HepG2 (cell line): ENCODE data around the gene MYH9. TPM values are rescaled to one million over a fixed set of nuclear protein-coding genes. Genes with fewer than 3 reads are reported as not detected.
A peak's percentile ranks its signal among the peaks of the same experiment; 100 is the strongest.

Experiments
- AKAP8 ChIP-seq: sonication (generic); formaldehyde crosslinking; IDR thresholded peaks from 2 replicates; pipeline ENCODE4 v1.5.1; 2020; ENCODE audit warnings: mild to moderate bottlenecking, missing genetic modification reagents
- ASH2L ChIP-seq: fragments of 300-600, 200-600 bp; sonication (generic); IDR thresholded peaks from 2 replicates; pipeline ENCODE4 v1.7.0; 2017; ENCODE audit warnings: low read depth, mild to moderate bottlenecking, moderate library complexity, mixed read lengths, low read length; ENCODE audit not compliant: insufficient read length
- ATAD3A ChIP-seq: sonication (generic); formaldehyde crosslinking; IDR thresholded peaks from 2 replicates; pipeline ENCODE4 v1.4.0; 2020; ENCODE audit warnings: missing genetic modification reagents
- DMAP1 ChIP-seq: IDR thresholded peaks from 2 replicates; pipeline ENCODE4 v1.6.1; 2016
- FOXK1 ChIP-seq: sonication (generic); formaldehyde crosslinking; IDR thresholded peaks from 2 replicates; pipeline ENCODE4 v1.4.0; 2020; ENCODE audit warnings: low read depth, missing genetic modification reagents, borderline replicate concordance
- ISX ChIP-seq: sonication (generic); formaldehyde crosslinking; conservative IDR thresholded peaks from 2 replicates; pipeline ENCODE4 v1.5.0; 2020; ENCODE audit warnings: missing genetic modification reagents
- NBN ChIP-seq: fragments of 450-650 bp; conservative IDR thresholded peaks from 2 replicates; pipeline ENCODE4 v1.6.1; 2017
- PHF8 ChIP-seq: sonication (generic); formaldehyde crosslinking; IDR thresholded peaks from 2 replicates; pipeline ENCODE4 v1.5.0; 2020; ENCODE audit warnings: missing genetic modification reagents
- POGZ ChIP-seq: sonication (generic); formaldehyde crosslinking; IDR thresholded peaks from 2 replicates; pipeline ENCODE4 v1.4.0; 2020; ENCODE audit warnings: mild to moderate bottlenecking, missing genetic modification reagents
- REPIN1 ChIP-seq: sonication (generic); formaldehyde crosslinking; IDR thresholded peaks from 2 replicates; pipeline ENCODE4 v1.8.0; 2022; ENCODE audit warnings: missing genetic modification reagents, low read depth, mild to moderate bottlenecking, borderline replicate concordance
- SALL2 ChIP-seq: sonication (generic); formaldehyde crosslinking; IDR thresholded peaks from 2 replicates; pipeline ENCODE4 v1.8.1; 2023; ENCODE audit warnings: mild to moderate bottlenecking, missing genetic modification reagents, inconsistent platforms
- SAP130 ChIP-seq: IDR thresholded peaks from 2 replicates; pipeline ENCODE4 v1.6.1; 2016; ENCODE audit warnings: low read depth
- SIN3B ChIP-seq: fragments of 150-350 bp; IDR thresholded peaks from 2 replicates; pipeline ENCODE4 v1.6.1; 2014; ENCODE audit warnings: low read length
- SMYD3 ChIP-seq: sonication (generic); formaldehyde crosslinking; IDR thresholded peaks from 2 replicates; pipeline ENCODE4 v1.8.1; 2023; ENCODE audit warnings: mild to moderate bottlenecking, missing genetic modification reagents
- SP2 ChIP-seq: sonication (generic); formaldehyde crosslinking; IDR thresholded peaks from 2 replicates; pipeline ENCODE4 v1.5.1; 2020; ENCODE audit warnings: mild to moderate bottlenecking, missing genetic modification reagents
- TEAD3 ChIP-seq: optimal IDR thresholded peaks from 2 replicates; pipeline ENCODE3; 2016; ENCODE audit warnings: borderline replicate concordance
- THAP11 ChIP-seq: IDR thresholded peaks from 2 replicates; pipeline ENCODE4 v1.6.1; 2016; ENCODE audit warnings: missing biosample characterization, missing genetic modification reagents
- ZFP36L2 ChIP-seq: sonication (generic); formaldehyde crosslinking; IDR thresholded peaks from 2 replicates; pipeline ENCODE4 v1.4.0; 2020; ENCODE audit warnings: missing genetic modification reagents
- ZNF12 ChIP-seq: sonication (generic); formaldehyde crosslinking; IDR thresholded peaks from 2 replicates; pipeline ENCODE4 v1.5.0; 2020; ENCODE audit warnings: missing genetic modification reagents
- ZNF333 ChIP-seq: sonication (generic); formaldehyde crosslinking; IDR thresholded peaks from 2 replicates; pipeline ENCODE4 v1.4.0; 2020; ENCODE audit warnings: mild to moderate bottlenecking, missing genetic modification reagents, borderline replicate concordance
- ZNF460 ChIP-seq: sonication (generic); formaldehyde crosslinking; IDR thresholded peaks from 2 replicates; pipeline ENCODE4 v1.5.1; 2020; ENCODE audit warnings: missing genetic modification reagents, mild to moderate bottlenecking, borderline replicate concordance
- ZNF556 ChIP-seq: sonication (generic); formaldehyde crosslinking; IDR thresholded peaks from 2 replicates; pipeline ENCODE4 v1.4.0; 2020; ENCODE audit warnings: mild to moderate bottlenecking, missing genetic modification reagents, borderline replicate concordance
- ZNF652 ChIP-seq: IDR thresholded peaks from 2 replicates; pipeline ENCODE4 v1.6.1; 2016; ENCODE audit warnings: low read depth, borderline replicate concordance
- ZNF674 ChIP-seq: sonication (generic); formaldehyde crosslinking; IDR thresholded peaks from 2 replicates; pipeline ENCODE4 v1.5.0; 2020; ENCODE audit warnings: low read depth, mild to moderate bottlenecking, missing genetic modification reagents
- ZNF850 ChIP-seq: sonication (generic); formaldehyde crosslinking; conservative IDR thresholded peaks from 2 replicates; pipeline ENCODE4 v1.9.0; 2021; ENCODE audit warnings: mild to moderate bottlenecking, missing genetic modification reagents
- polyA plus RNA-seq, 8 experiments: library from polyadenylated mRNA; depleted of rRNA in 3 of 8; stranded (reverse) in 7 of 8; unstranded in 1 of 8; fragments of >200 nt; fragmentation: Illumina TruSeq in 4 of 8; extraction: Trizol in 4 of 8; gene quantifications; 2 replicates each; pipeline versions ENCODE4 v1.2.1 to v1.2.3, GENCODE V29; 2011 to 2016; ENCODE audit warnings: low read depth in 4 of 8, missing spikeins in 1 of 8, mixed read lengths in 1 of 8; ENCODE audit not compliant: insufficient read depth in 1 of 8
- total RNA-seq, 5 experiments: library from RNA; depleted of rRNA; stranded (reverse); fragments of >200 nt; fragmentation: Illumina TruSeq; extraction: Trizol; gene quantifications; 2 replicates each; pipeline ENCODE4 v1.2.3, GENCODE V29; 2016; ENCODE audit warnings: low read depth in 1 of 5
- TF ChIP-seq, protein P1 (sequence below): sonication (generic); formaldehyde crosslinking; IDR thresholded peaks from 2 replicates; pipeline ENCODE4 v1.5.0; 2020; ENCODE audit warnings: mild to moderate bottlenecking, missing genetic modification reagents, moderate library complexity
- TF ChIP-seq, protein P2 (sequence below): sonication (generic); formaldehyde crosslinking; IDR thresholded peaks from 2 replicates; pipeline ENCODE4 v1.4.0; 2020; ENCODE audit warnings: missing genetic modification reagents
- TF ChIP-seq, protein P3 (sequence below): sonication (generic); formaldehyde crosslinking; IDR thresholded peaks from 2 replicates; pipeline ENCODE4 v1.4.0; 2020; ENCODE audit warnings: missing genetic modification reagents

MYH9 gene
- total and polyA plus RNA-seq, 2 of the 13 experiments (the other 11 are each of a cell fraction or from before 2014, with no cell fraction given): 50.7 to 98.5 TPM

DNA sequence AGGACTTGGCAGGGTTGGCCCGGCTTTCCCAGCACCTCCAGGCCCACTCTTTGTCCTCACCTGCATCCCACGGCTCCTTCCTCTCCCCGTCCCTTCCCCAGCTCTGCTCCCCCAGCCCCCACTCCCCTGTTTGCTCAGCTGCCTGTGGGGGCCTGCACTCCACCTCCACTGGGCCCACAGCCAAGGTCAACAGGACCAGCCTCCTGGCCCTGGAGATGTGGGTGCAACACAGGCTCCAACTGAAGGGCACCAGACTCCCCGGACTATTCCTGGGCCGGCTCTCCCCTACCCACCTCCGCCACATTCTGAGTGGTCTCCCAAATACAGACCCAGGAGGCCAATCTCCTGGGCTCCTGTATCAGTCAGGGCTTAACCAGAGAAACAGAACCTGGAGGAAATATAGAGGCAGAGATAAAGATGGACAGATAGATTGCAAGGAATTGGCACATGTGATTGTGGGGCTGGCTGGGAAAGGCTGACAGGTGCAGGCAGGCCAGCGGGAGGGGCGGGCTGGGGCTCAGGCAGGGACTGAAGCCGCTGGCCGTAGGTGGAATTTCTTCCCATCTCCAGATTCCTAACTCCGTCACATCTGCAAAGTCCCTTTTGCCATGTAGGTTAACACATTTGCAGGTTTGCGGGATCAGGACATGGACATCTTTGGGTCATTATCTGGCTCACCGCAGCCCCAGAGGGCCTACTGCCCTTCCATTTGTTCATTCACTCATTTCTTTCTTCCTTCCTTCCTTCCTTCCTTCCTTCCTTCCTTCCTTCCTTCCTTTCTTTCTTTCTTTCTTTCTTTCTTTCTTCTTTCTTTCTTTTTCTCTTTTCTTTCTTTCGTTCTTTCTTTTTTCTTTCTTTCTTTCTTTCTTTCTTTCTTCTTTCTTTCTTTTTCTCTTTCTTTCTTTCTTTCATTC, 45.8 kb upstream of the MYH9 start (continued):
- TF ChIP-seq, protein P1, sequence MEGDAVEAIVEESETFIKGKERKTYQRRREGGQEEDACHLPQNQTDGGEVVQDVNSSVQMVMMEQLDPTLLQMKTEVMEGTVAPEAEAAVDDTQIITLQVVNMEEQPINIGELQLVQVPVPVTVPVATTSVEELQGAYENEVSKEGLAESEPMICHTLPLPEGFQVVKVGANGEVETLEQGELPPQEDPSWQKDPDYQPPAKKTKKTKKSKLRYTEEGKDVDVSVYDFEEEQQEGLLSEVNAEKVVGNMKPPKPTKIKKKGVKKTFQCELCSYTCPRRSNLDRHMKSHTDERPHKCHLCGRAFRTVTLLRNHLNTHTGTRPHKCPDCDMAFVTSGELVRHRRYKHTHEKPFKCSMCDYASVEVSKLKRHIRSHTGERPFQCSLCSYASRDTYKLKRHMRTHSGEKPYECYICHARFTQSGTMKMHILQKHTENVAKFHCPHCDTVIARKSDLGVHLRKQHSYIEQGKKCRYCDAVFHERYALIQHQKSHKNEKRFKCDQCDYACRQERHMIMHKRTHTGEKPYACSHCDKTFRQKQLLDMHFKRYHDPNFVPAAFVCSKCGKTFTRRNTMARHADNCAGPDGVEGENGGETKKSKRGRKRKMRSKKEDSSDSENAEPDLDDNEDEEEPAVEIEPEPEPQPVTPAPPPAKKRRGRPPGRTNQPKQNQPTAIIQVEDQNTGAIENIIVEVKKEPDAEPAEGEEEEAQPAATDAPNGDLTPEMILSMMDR: 0 out of 2 replicates have a peak, but pooled peaks have one; percentile 6
- TF ChIP-seq THAP11 (CRISPR knock-in tag): peak; percentile 69
- no peak for TF ChIP-seq SIN3B
- peak; percentile 82 for TF ChIP-seq SAP130 (CRISPR knock-in tag)
- TF ChIP-seq, protein P2, sequence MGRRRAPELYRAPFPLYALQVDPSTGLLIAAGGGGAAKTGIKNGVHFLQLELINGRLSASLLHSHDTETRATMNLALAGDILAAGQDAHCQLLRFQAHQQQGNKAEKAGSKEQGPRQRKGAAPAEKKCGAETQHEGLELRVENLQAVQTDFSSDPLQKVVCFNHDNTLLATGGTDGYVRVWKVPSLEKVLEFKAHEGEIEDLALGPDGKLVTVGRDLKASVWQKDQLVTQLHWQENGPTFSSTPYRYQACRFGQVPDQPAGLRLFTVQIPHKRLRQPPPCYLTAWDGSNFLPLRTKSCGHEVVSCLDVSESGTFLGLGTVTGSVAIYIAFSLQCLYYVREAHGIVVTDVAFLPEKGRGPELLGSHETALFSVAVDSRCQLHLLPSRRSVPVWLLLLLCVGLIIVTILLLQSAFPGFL: no peak
- no peak for TF ChIP-seq SMYD3 (CRISPR knock-in tag)
- no peak for TF ChIP-seq TEAD3 (CRISPR knock-in tag)
- TF ChIP-seq NBN: no peak
- TF ChIP-seq POGZ: peak; percentile 46; the same call in 1 of the 2 replicates
- TF ChIP-seq REPIN1 (CRISPR knock-in tag): no peak; the same call in 1 of the 2 replicates
- TF ChIP-seq ATAD3A: no peak
- 0 out of 2 replicates have a peak, but pooled peaks have one; percentile 41 for TF ChIP-seq PHF8 (CRISPR knock-in tag)
- TF ChIP-seq SALL2 (CRISPR knock-in tag): no peak
- TF ChIP-seq FOXK1 (CRISPR knock-in tag): peak; percentile 87; the same call in 1 of the 2 replicates
- no peak for TF ChIP-seq ISX (CRISPR knock-in tag)
- 0 out of 2 replicates have a peak, but pooled peaks have one; percentile 34 for TF ChIP-seq ZNF556
- TF ChIP-seq DMAP1: peak; percentile 58; the same call in 1 of the 2 replicates
- TF ChIP-seq SP2 (CRISPR knock-in tag): no peak
- no peak; the same call in 1 of the 2 replicates for TF ChIP-seq ZFP36L2
- TF ChIP-seq ZNF674: no peak
- no peak for TF ChIP-seq AKAP8
- no peak; the same call in 1 of the 2 replicates for TF ChIP-seq ZNF460 (CRISPR knock-in tag)
- TF ChIP-seq ZNF333 (CRISPR knock-in tag): no peak
- no peak for TF ChIP-seq ZNF850 (CRISPR knock-in tag)
- TF ChIP-seq, protein P3, sequence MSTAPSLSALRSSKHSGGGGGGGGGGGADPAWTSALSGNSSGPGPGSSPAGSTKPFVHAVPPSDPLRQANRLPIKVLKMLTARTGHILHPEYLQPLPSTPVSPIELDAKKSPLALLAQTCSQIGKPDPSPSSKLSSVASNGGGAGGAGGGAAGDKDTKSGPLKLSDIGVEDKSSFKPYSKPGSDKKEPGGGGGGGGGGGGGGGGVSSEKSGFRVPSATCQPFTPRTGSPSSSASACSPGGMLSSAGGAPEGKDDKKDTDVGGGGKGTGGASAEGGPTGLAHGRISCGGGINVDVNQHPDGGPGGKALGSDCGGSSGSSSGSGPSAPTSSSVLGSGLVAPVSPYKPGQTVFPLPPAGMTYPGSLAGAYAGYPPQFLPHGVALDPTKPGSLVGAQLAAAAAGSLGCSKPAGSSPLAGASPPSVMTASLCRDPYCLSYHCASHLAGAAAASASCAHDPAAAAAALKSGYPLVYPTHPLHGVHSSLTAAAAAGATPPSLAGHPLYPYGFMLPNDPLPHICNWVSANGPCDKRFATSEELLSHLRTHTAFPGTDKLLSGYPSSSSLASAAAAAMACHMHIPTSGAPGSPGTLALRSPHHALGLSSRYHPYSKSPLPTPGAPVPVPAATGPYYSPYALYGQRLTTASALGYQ (CRISPR knock-in tag): no peak
- no peak for TF ChIP-seq ZNF652 (CRISPR knock-in tag)
- no peak for TF ChIP-seq ASH2L
- TF ChIP-seq ZNF12: peak; percentile 20; the same call in 1 of the 2 replicates
